OCI-LY3 (cell line): ENCODE data around the gene FAM171A2.

Source experiments
- EZH2phosphoT487 ChIP-seq: fragments of 200-600 bp; shearing (Covaris generic); IDR thresholded peaks from 2 replicates; pipeline ENCODE4 v1.6.1; 2018; ENCODE audit warnings: antibody characterized with exemption, mixed run types, low read depth
- TF ChIP-seq, protein P1 (sequence below): fragments of 200-600, 300-600 bp; sonication (generic); IDR thresholded peaks from 2 replicates; pipeline ENCODE4 v1.5.1; 2014; ENCODE audit warnings: antibody characterized with exemption, low read length, low read depth

DNA sequence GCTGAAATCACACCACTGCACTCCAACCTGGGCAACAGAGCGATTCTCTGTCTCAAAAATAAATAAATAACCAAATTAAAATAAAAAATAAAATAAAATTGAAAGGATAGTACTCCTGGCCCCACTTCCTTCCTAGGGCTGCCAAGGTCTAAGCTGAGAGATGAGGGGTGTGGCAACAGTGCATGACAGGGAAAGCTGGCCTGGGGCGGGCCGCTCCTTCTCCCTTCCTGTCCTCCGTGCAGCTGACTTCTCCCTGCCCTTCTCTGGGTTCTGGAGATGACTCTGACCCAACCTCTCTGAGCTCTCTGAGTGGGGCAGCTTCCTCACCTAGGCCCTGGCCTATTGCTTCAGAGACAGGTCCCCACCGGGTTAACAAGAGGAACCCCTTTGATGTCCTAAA lies 30.3 kb downstream of the FAM171A2 start:
- TF ChIP-seq, protein P1, sequence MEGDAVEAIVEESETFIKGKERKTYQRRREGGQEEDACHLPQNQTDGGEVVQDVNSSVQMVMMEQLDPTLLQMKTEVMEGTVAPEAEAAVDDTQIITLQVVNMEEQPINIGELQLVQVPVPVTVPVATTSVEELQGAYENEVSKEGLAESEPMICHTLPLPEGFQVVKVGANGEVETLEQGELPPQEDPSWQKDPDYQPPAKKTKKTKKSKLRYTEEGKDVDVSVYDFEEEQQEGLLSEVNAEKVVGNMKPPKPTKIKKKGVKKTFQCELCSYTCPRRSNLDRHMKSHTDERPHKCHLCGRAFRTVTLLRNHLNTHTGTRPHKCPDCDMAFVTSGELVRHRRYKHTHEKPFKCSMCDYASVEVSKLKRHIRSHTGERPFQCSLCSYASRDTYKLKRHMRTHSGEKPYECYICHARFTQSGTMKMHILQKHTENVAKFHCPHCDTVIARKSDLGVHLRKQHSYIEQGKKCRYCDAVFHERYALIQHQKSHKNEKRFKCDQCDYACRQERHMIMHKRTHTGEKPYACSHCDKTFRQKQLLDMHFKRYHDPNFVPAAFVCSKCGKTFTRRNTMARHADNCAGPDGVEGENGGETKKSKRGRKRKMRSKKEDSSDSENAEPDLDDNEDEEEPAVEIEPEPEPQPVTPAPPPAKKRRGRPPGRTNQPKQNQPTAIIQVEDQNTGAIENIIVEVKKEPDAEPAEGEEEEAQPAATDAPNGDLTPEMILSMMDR, result no peak
- TF ChIP-seq EZH2phosphoT487, result no peak
